Astrocyte (in vitro differentiated cells and primary cell): ENCODE measurements around the gene SERPINA1. TPM values are rescaled to one million over a fixed set of nuclear protein-coding genes. Genes with fewer than 3 reads are reported as not detected.
A peak's percentile ranks its signal among the peaks of the same experiment; 100 is the strongest.
"Not testable (repeated sequence)": the region's sequence is repeated elsewhere in the genome, so short reads cannot be mapped to it uniquely, and the experiment has no call there.

ENCODE experiments used
- DNase-seq: peaks from one replicate; pipeline ENCODE4 v3.0.0-alpha.2; 2010; ENCODE audit warnings: low read depth
- FAIRE-seq: peaks from 2 replicates; lab custom pipeline; 2011; peaks lifted over from hg19 to GRCh38; lab: Jason Lieb, UNC
- H2AFZ ChIP-seq: 2 replicates; pipeline ENCODE4 v1.6.0; 2012; ENCODE audit warnings: low read depth, low read length, inconsistent platforms
- H3K27ac ChIP-seq: 2 replicates; pipeline ENCODE4 v1.5.1; 2011; ENCODE audit warnings: low read depth, low read length, inconsistent platforms
- H3K27me3 ChIP-seq: 2 replicates; pipeline ENCODE4 v1.6.0; 2011; ENCODE audit warnings: low read length, inconsistent platforms; ENCODE audit not compliant: insufficient read depth
- H3K36me3 ChIP-seq: 2 replicates; pipeline ENCODE4 v1.5.1; 2011; ENCODE audit warnings: low read length, inconsistent platforms; ENCODE audit not compliant: insufficient read depth
- H3K4me1 ChIP-seq: 2 replicates; pipeline ENCODE4 v1.5.1; 2011; ENCODE audit warnings: low read length, inconsistent platforms; ENCODE audit not compliant: insufficient read depth
- H3K4me2 ChIP-seq: 2 replicates; pipeline ENCODE4 v1.6.0; 2012; ENCODE audit warnings: low read length, inconsistent platforms
- H3K4me3 ChIP-seq: 2 replicates; pipeline ENCODE4 v1.5.1; 2011; ENCODE audit warnings: low read depth, mild to moderate bottlenecking, low read length, inconsistent platforms; ENCODE audit not compliant: insufficient read depth
- H3K79me2 ChIP-seq: 2 replicates; pipeline ENCODE4 v1.6.0; 2012; ENCODE audit warnings: mild to moderate bottlenecking, low read length, inconsistent platforms; ENCODE audit not compliant: insufficient read depth
- H3K9ac ChIP-seq: 2 replicates; pipeline ENCODE4 v1.6.0; 2012; ENCODE audit warnings: mild to moderate bottlenecking, low read length, inconsistent platforms
- H3K9me3 ChIP-seq: 2 replicates; pipeline ENCODE4 v1.5.1; 2012; ENCODE audit warnings: low read depth, mild to moderate bottlenecking, low read length, inconsistent platforms; ENCODE audit not compliant: insufficient read depth
- H4K20me1 ChIP-seq: 2 replicates; pipeline ENCODE4 v1.6.0; 2012; ENCODE audit warnings: low read length, inconsistent platforms; ENCODE audit not compliant: insufficient read depth
- H3K27ac Mint-ChIP-seq: one replicate; pipeline ENCODE4 v1.8.0; 2021; ENCODE audit warnings: mild to moderate bottlenecking, mixed read lengths; ENCODE audit not compliant: unreplicated experiment
- H3K27me3 Mint-ChIP-seq: one replicate; pipeline ENCODE4 v1.8.0; 2021; ENCODE audit warnings: low read depth, mixed read lengths; ENCODE audit not compliant: unreplicated experiment
- H3K36me3 Mint-ChIP-seq: one replicate; pipeline ENCODE4 v1.8.0; 2021; ENCODE audit warnings: low read depth, mixed read lengths; ENCODE audit not compliant: unreplicated experiment
- H3K4me1 Mint-ChIP-seq: one replicate; pipeline ENCODE4 v1.8.0; 2021; ENCODE audit warnings: low read depth, mixed read lengths; ENCODE audit not compliant: unreplicated experiment
- H3K4me3 Mint-ChIP-seq: one replicate; pipeline ENCODE4 v1.8.0; 2021; ENCODE audit warnings: mild to moderate bottlenecking, moderate library complexity, mixed read lengths; ENCODE audit not compliant: unreplicated experiment
- H3K9me3 Mint-ChIP-seq: one replicate; pipeline ENCODE4 v1.8.0; 2021; ENCODE audit warnings: mild to moderate bottlenecking, mixed read lengths; ENCODE audit not compliant: unreplicated experiment
- CTCF ChIP-seq: IDR thresholded peaks from 2 replicates; pipeline ENCODE4 v1.5.1; 2011; ENCODE audit warnings: low read depth, mild to moderate bottlenecking, inconsistent platforms, low read length, moderate library complexity; ENCODE audit not compliant: insufficient read depth
- EZH2 ChIP-seq: IDR thresholded peaks from 2 replicates; pipeline ENCODE4 v1.6.1; 2012; ENCODE audit warnings: mild to moderate bottlenecking, low read length, inconsistent platforms; ENCODE audit not compliant: insufficient read depth
- total RNA-seq: library from RNA; stranded (reverse); gene quantifications from 2 replicates; pipeline ENCODE4 v1.2.1, GENCODE V29; 2021

SERPINA1 gene
- total RNA-seq, 1 donor from 2014 or later: 0.98 TPM

DNA sequence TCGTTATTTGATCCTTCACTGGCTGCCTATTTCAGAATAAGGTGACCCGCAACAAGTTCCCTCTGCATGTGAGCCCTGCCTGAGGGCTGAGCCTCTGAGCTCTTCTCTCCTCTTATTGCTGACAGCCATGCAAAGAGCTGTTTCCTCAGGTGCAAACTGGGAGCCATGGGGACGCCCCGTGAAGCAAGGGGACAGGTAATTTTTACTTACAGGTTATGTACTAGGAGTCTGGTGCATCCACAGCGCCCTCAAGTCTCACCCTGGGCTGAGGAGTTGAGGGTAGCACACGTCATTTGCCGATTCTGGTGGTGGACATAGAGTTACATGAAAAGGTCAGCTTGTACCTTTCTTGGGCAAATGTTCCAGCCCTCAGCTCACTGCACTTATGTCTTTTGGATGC lies 39.1 kb downstream of the SERPINA1 start:
- Mint-ChIP-seq H3K4me3 (no peak overlapping the region), H3K27me3 (peaks cover 16% of the 10 kb centered on the region), H3K4me1 (peaks cover 12% of the 10 kb centered on the region), H3K36me3 (no peaks in the 10 kb centered on the region), H3K27ac (no peak overlapping the region), H3K9me3 (peaks cover 17% of the 10 kb centered on the region)
- H3K27me3 ChIP-seq: no peaks in the 10 kb centered on the region
- H3K9ac ChIP-seq: no peak overlapping the region
- H4K20me1 ChIP-seq: no peaks in the 10 kb centered on the region
- no peak for DNase-seq
- H3K4me3 ChIP-seq: no peak overlapping the region
- no peak for FAIRE-seq
- H2AFZ ChIP-seq: no peak overlapping the region
- no peaks in the 10 kb centered on the region for H3K36me3 ChIP-seq
- no peak overlapping the region for H3K27ac ChIP-seq
- peaks cover 9% of the 10 kb centered on the region for H3K4me1 ChIP-seq
- H3K9me3 ChIP-seq: no peaks in the 10 kb centered on the region
- TF ChIP-seq EZH2 (no peak), CTCF (no peak)
- no peaks in the 10 kb centered on the region for H3K79me2 ChIP-seq
- no peak overlapping the region for H3K4me2 ChIP-seq

GRCh38 chr14:94348836-94349235 lies 39.6 kb downstream of the SERPINA1 start:
- DNase-seq: no peak
- H3K27ac ChIP-seq: no peak overlapping the region
- H3K27me3 ChIP-seq: no peaks in the 10 kb centered on the region
- H3K36me3 Mint-ChIP-seq: no peaks in the 10 kb centered on the region
- H2AFZ ChIP-seq: no peak overlapping the region
- no peak for FAIRE-seq
- no peak for TF ChIP-seq EZH2
- TF ChIP-seq CTCF: no peak
- H3K4me1 Mint-ChIP-seq: peaks cover 12% of the 10 kb centered on the region
- no peak overlapping the region for H3K27ac Mint-ChIP-seq
- no peak overlapping the region for H3K4me2 ChIP-seq
- H3K9me3 ChIP-seq: no peaks in the 10 kb centered on the region
- peaks cover 17% of the 10 kb centered on the region for H3K9me3 Mint-ChIP-seq
- H3K9ac ChIP-seq: no peak overlapping the region
- peaks cover 9% of the 10 kb centered on the region for H3K4me1 ChIP-seq
- no peaks in the 10 kb centered on the region for H4K20me1 ChIP-seq
- H3K36me3 ChIP-seq: no peaks in the 10 kb centered on the region
- H3K27me3 Mint-ChIP-seq: peaks cover 16% of the 10 kb centered on the region
- no peak overlapping the region for H3K4me3 Mint-ChIP-seq
- H3K79me2 ChIP-seq: no peaks in the 10 kb centered on the region
- no peak overlapping the region for H3K4me3 ChIP-seq

- Histone ChIP-seq H3K27ac (no peak overlapping the region), H3K4me2 (no peak overlapping the region), H3K9ac (no peak overlapping the region), H3K4me1 (peaks cover 22% of the 10 kb centered on the region), H2AFZ (no peak overlapping the region), H3K27me3 (no peaks in the 10 kb centered on the region), H3K9me3 (no peaks in the 10 kb centered on the region), H3K4me3 (no peak overlapping the region), H4K20me1 (no peaks in the 10 kb centered on the region), H3K79me2 (no peaks in the 10 kb centered on the region), H3K36me3 (no peaks in the 10 kb centered on the region)
- H3K4me1 Mint-ChIP-seq: peaks cover 20% of the 10 kb centered on the region
- no peak overlapping the region for H3K4me3 Mint-ChIP-seq
- peaks cover 16% of the 10 kb centered on the region for H3K27me3 Mint-ChIP-seq
- DNase-seq: no peak
- no peak overlapping the region for H3K27ac Mint-ChIP-seq
- peaks cover 14% of the 10 kb centered on the region for H3K9me3 Mint-ChIP-seq
- no peak for TF ChIP-seq EZH2
- no peaks in the 10 kb centered on the region for H3K36me3 Mint-ChIP-seq
- no peak for FAIRE-seq
These were observed 41.6 kb downstream of the SERPINA1 start for GRCh38 chr14:94346841-94347240.

DNA sequence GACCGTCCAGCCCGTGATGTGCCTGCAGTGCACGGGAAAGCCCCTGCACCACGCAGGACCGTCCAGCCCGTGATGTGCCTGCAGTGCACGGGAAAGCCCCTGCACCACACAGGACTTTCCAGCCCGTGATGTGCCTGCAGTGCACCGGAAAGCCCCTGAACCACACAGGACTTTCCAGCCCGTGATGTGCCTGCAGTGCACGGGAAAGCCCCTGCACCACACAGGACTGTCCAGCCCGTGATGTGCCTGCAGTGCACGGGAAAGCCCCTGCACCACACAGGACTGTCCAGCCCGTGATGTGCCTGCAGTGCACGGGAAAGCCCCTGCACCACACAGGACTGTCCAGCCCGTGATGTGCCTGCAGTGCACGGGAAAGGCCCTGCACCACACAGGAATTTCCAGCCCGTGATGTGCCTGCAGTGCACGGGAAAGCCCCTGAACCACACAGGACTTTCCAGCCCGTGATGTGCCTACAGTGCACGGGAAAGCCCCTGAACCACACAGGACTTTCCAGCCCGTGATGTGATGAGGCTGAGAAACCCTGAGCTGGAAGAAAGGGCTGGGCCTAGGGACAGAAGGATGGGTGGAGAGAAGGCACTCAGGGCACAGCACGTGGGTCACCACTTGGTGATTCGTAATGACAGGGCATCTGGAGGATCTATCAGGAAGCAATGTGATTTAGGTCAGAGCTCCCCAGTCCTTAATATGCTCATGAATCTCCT lies 42.2 kb downstream of the SERPINA1 start:
- H2AFZ ChIP-seq, H3K4me3 Mint-ChIP-seq, FAIRE-seq, H3K36me3 Mint-ChIP-seq, H3K36me3 ChIP-seq, H3K9me3 ChIP-seq, H3K27ac ChIP-seq, H3K27me3 ChIP-seq, H3K79me2 ChIP-seq, H4K20me1 ChIP-seq, H3K9ac ChIP-seq, H3K4me2 ChIP-seq, H3K4me3 ChIP-seq, H3K27ac Mint-ChIP-seq: not testable (repeated sequence)
- peak; percentile 16 for DNase-seq
- H3K9me3 Mint-ChIP-seq: peaks cover 12% of the 10 kb centered on the region
- H3K4me1 ChIP-seq: peaks cover 27% of the 10 kb centered on the region
- peaks cover 24% of the 10 kb centered on the region for H3K4me1 Mint-ChIP-seq
- peaks cover 14% of the 10 kb centered on the region for H3K27me3 Mint-ChIP-seq
